HEK293T (cell line): ENCODE data around the gene DCAF5.
"Not testable (repeated sequence)": the region's sequence is repeated elsewhere in the genome, so short reads cannot be mapped to it uniquely, and the experiment has no call there.

ENCODE experiments used
- ARNT ChIP-seq: fragments of 450-650 bp; IDR thresholded peaks from 2 replicates; pipeline ENCODE4 v1.6.1; 2017; ENCODE audit warnings: mild to moderate bottlenecking
- BHLHE40 ChIP-seq: fragments of 450-650 bp; IDR thresholded peaks from 2 replicates; pipeline ENCODE4 v1.6.1; 2016; ENCODE audit warnings: mild to moderate bottlenecking, moderate library complexity, borderline replicate concordance
- FOXA1 ChIP-seq: fragments of 450-650 bp; IDR thresholded peaks from 2 replicates; pipeline ENCODE4 v1.6.1; 2016; ENCODE audit warnings: mild to moderate bottlenecking
- FOXK2 ChIP-seq: fragments of 450-650 bp; IDR thresholded peaks from 2 replicates; pipeline ENCODE4 v1.6.1; 2016; ENCODE audit warnings: mild to moderate bottlenecking
- FOXM1 ChIP-seq: fragments of 450-650 bp; IDR thresholded peaks from 2 replicates; pipeline ENCODE4 v1.6.1; 2017; ENCODE audit warnings: mild to moderate bottlenecking, borderline replicate concordance
- HDGF ChIP-seq: fragments of 450-650 bp; IDR thresholded peaks from 2 replicates; pipeline ENCODE4 v1.6.1; 2017; ENCODE audit warnings: antibody characterized with exemption, borderline replicate concordance
- L3MBTL2 ChIP-seq: fragments of 450-650 bp; conservative IDR thresholded peaks from 2 replicates; pipeline ENCODE4 v1.6.1; 2016; ENCODE audit warnings: mild to moderate bottlenecking
- SP1 ChIP-seq: fragments of 450-650 bp; IDR thresholded peaks from 2 replicates; pipeline ENCODE4 v1.6.1; 2017
- SUZ12 ChIP-seq: fragments of 450-650 bp; IDR thresholded peaks from 2 replicates; pipeline ENCODE4 v1.6.1; 2016; ENCODE audit warnings: mild to moderate bottlenecking
- ZNF384 ChIP-seq: fragments of 450-650 bp; IDR thresholded peaks from 2 replicates; pipeline ENCODE4 v1.6.1; 2016

DNA sequence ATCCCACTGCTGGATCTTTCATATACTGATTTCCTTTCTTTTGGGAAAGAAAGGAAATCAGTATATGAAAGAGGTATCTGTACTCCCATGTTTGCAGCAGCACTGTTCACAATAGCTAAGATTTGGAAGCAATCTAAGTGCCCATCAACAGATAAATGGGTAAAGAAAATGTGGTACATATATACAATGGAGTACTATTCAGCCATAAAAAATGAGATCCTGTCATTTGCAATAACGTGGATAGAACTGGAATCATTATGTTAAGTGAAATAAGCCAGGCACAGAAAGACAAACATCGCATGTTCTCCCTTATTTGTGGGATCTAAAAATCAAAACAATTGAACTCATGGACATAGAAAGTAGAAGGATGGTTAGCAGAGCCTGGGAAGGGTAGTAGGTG, 12.9 kb upstream of the DCAF5 start:
- not testable (repeated sequence) for TF ChIP-seq SP1, BHLHE40, FOXM1, FOXK2, ARNT, SUZ12, FOXA1, ZNF384, HDGF, L3MBTL2
